ENCODE results near the gene GOLGA8N.

The GOLGA8N gene

DNA sequence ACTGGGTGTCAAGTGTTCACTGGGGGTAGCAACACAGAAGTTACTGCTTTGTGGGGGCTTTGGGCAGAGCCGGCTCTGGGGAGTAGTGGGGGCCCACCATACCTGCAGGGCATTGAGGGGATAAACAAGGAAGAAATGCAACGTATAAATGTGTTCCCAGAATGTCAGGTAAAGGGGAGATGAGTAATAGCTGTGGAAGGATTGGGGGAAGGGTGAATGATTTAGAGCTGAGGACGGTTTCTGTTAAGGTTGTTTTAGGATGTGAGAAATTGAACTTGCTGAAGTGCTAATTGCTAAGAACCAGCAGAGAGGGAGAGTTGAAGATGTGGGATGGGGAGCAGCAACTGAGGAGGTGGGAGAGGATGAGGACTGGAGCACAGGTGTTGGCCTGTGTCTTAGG is 58.9 kb downstream of the GOLGA8N start:
- no peak for DNase-seq

- no peak for DNase-seq
Measured at GRCh38 chr15:32656091-32656490, 62.8 kb downstream of the GOLGA8N start.

DNA sequence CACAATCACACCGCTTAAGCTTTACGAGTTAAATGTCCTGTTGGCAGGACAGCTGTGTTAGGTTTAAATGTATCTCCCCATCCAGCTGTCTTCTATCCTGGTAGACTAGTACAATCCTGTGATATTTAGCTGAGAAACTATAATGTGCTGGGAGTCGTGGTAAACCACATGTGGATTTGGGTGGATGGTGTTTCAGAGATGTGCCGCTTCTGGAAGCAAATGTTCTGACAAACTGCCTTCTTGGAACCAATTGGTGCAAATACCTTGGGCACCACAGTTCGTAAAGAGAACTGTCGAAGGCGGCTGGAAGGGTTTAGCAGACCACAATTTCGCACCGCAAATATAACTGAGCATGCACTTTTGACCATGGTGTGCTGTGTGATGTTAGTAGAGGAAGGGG is 63.2 kb downstream of the GOLGA8N start:
- DNase-seq = no peak

Measured in NCI-H1436 treated with DMSO at 0.1 percent for 48 hours (cell line).